Activated naive CD4-positive, alpha-beta T cell (primary cell): ENCODE results near the gene KCNJ18.
"Not testable (repeated sequence)": the region's sequence is repeated elsewhere in the genome, so short reads cannot be mapped to it uniquely, and the experiment has no call there.

Experiments
- DNase-seq, 4 experiments: peaks; one replicate each; lab custom pipeline; 2025; lab: John Stamatoyannopoulos, UW

The KCNJ18 gene

DNA sequence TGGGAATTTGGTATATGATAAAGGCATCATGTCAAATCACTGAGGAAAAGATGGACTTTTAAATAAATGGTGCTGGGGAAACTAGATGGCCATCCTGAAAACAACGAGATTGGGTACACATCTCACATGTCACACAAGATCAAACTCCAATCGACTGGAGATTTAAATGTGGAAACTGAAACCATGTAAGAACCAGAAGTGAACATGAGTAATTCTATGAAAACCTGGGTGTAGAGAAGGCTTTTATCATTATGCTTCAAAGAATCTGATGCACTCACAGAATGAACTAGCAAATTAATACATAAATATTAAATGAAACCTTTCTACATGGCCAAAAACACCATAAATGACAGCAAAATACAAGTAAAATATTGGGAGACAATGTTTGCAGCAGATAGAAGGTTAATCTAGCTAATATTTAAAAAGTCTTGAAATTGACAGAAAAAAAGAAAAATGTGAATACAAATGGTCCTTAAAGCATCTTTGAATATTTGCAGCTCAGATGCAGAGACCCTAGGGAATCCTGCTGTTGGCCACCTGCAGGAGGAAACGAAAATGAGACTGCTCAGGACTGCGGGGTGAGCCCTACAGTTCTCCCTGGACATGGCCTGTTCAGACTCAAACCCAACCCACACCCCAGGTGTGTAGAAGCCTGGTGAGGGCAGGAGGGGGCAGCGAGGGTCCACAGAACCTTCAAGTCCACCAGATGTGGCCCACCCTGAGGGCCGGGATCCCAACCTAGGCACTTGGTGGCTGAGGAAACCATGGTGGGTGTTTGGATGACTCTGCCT is 32.1 kb downstream of the KCNJ18 start:
- not testable (repeated sequence) for DNase-seq

DNA sequence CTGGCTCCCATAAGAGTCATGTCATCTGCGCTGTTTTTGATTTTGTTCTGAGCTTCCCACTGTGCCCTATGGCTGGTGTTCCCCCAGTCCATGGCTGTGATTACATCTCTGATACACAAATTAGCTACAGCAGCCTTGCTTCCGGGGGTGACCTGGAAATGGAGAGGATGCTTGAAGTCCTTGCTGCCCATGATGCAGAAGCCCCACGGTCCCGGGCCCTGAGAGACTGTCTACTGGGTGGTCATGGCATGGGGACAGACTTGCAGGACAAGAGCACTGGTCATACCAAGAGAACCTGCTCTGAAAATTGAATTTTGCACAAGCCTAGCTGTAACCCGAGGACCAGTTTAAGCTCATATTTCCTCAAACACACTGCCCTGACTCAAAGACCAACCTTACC is 38.8 kb downstream of the KCNJ18 start:
- DNase-seq = not testable (repeated sequence)

DNA sequence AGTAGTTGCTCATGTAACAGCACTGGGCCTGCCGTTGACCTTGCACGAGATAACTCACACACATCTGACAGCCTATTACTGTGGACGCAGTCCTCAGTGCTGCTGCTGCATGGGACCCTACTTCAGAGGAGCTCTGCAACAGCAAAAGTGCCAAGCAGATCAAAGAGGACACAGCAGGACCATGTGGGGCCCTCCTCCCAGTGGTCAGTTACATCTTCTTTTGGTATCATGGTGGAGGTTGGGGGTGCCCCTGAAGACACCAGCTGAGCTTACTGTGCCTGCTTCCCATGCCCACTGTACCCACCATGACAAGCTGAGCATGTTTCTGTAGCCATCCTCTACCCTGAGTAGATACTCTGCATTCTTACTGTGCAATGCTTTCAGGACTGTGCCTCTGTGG is 41.6 kb downstream of the KCNJ18 start:
- not testable (repeated sequence) for DNase-seq

DNA sequence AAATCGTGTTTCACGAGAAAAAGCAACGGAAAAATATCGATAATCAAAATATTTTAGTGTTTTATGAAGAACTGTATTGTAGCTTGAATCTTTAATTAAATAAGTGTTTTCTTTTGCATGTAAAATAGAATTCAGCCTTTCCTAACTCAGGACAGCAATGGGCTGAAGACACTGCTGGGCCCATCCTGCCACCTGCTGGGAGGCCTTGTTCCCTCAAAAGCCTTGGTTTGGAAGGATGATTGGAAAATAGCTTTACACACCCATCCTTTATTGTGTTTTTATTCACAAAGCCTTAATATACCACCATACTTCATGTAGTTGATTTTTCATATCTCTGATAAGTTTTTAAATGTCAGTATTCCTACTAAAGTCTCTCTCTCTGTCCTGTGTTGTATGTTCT is 43.5 kb downstream of the KCNJ18 start:
- DNase-seq = not testable (repeated sequence)

DNA sequence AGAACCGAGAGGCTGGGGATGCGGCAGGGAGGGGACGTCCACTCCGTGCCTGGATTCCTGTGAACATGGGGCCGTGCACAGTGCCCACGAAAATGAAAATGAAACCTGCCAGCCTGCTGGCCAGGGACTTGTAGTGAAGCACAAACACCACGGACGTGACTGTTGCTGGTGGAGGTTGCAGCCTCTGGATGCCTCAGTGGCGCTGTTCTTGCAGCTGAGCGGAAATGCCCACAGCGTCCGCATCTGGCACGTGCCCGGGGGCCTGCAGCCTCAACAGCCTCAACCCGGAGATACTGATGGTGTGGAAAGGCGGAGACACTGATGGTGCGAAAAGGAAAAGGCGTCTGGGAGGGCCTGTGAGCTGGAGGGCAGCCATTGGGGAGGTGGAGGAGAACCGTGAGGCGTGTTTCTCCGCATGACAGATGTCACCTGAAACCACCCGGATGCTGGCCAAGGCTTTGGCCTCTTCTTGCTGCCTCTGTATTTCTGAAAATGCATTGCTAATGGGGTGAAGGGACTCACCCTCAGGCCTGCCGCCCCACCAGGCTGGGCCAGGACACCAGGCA is 44.8 kb downstream of the KCNJ18 start:
- not testable (repeated sequence) for DNase-seq

DNA sequence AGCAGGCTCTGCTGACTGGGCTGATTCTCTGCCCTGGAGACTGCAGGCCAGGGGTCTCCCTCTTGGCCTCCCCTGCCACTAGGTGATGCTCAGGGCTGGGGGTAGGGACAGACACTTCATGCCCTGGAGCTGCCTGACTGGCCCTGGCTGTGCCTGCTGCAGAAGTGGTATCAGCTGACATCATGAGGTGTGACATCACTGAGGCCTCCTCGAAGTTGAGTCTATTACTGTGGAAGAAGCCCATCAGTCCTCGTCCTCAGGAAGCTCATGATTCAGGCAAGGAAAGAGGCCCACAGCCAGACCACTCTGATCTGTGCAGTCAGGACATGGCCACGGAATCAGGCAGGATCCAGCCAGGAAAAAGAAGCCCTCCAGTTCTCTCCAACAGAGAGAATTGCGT is 45.9 kb downstream of the KCNJ18 start:
- DNase-seq = not testable (repeated sequence)

DNA sequence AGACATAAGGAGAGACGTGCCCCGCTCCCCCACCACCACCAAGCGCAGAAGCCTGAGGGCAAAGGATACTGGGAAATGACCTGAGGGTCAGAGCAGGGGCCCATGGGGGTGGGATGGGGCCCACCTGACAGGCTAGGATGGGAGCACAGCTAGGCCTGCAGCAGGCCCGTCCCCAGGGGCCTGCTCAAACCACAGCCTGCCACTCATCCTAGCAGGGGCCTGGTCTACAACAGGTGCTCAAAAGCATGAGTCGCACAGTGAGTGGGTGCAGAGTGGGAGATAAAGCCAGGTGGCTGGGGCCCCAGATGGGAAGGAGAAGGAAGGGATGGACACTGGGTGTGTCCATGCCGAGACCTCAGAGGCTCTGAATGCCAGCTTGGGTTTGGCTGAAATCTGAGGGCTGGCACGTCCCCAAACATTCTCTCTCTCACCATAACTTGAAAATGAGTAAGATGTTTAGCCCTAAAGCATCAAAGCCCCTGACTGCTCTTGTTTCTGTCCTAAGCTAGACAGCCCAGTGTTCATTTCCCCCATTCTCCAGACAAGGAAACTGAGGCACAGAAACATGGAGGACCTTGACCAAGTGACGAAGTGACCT is 46.7 kb downstream of the KCNJ18 start:
- not testable (repeated sequence) for DNase-seq

DNA sequence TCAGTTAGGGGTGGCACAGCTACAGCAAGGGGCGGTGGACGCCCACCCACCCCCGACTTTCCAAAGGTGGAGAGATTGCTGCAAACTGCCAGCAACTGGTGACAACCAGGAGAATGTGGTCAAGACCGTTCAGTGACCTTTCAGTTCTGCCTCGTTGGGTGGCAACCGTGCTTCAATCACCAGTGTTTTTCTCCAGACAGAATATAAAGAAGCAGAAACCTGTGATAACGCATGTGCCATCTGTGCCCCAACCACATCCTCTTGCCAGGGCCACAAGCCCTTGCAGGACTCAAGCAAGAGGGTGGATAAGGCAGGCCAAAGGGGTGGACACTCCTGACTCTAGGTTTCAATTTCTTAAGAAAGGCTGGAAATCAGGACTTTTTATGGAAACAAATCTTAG is 47.2 kb downstream of the KCNJ18 start:
- not testable (repeated sequence) for DNase-seq

DNA sequence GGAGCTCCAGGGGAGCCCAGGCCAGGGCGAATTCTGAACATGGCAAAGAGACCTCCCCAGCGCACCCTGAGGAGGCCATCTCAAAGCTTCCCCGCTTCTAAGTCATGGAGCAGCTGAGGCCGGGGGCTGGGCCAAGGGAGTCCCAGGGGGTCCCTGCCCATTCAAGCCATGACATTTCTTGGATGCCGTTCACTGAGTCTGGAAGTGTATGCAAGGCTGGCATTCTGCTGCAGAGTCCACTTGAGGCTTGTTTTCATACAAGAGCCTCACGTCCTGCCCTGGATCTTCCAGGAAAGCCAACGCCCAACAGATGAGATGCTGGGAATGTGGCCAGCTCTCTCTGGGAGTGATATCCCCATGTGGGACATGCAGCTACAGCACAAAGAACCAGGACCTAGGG is 48.5 kb downstream of the KCNJ18 start:
- DNase-seq = not testable (repeated sequence)

DNA sequence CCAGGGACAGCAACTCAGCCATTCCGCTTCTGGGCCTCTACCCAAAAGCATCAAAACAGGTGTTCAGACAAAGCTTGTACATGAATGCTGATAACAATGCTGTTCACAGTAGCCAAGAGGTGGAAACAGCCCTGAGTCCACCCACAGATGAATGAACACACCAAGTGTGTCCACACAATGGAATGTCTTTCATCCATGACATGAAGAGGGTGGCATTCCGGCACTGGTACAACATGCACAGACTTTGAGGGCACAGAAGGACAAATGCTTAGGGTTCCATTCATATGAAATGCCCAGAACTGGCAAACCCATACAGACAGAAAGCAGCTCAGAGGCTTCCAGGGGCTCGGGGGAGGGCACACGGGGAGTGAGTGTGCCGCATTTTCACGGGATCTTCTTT is 49.2 kb downstream of the KCNJ18 start:
- not testable (repeated sequence) for DNase-seq

DNA sequence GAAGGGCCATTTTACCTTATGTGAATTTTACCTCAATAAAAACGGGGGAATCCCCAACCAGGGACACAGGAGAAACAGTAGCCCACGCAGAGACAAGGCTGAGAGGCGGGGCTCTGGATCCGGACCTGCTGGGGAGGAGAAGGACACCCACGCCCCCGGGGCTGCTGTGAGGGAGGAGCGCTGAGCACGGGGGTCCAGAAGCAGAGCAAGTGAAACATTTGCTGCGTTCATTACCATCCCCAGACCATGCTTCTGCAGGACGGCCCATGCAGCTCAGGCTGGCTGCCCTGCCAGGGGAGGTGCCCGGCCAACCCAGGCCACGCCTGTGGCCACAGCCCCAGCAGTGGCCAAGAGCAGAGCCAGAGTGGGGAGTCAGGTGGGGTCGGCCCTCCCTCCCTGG is 50.0 kb downstream of the KCNJ18 start:
- DNase-seq = no peak

DNA sequence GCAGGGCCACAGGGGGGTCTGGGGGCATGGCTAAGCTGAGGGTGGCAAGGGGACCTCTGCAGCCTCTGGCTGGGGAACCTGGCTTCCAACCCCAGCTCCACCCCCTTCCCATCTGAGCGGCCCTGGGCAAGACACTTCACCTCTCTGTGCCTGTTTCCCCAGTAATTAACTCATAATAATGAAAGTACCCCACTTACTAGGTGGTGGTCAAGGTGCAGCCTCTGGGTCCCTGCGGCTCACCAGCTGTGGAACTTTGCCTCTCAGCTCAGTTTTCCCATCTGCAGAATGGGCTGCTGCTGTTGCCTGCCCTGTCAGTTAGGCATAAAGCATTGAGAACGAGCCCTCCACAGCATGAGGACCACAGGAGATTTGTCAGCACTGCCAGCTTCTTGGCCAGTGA is 51.8 kb downstream of the KCNJ18 start:
- DNase-seq = not testable (repeated sequence)

DNA sequence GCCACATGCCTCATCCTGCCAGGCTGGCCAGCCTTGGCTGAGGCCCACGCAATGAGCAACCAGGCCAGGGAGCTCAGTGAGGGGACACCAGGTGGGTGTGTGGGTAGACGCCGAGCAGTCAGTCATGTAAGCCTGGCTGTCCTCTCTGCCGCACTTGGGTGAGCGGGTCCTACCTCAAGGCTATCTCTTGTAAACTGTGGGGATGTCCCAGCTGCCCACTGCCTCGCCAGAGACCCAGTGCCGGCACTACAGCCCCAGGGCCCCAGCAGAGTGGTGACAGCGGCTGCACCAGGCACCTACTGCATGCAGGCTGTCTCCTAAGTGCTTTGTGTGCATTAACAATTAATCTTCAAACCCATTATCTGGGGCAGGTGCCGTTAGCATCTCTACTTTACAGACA is 52.3 kb downstream of the KCNJ18 start:
- not testable (repeated sequence) for DNase-seq

DNA sequence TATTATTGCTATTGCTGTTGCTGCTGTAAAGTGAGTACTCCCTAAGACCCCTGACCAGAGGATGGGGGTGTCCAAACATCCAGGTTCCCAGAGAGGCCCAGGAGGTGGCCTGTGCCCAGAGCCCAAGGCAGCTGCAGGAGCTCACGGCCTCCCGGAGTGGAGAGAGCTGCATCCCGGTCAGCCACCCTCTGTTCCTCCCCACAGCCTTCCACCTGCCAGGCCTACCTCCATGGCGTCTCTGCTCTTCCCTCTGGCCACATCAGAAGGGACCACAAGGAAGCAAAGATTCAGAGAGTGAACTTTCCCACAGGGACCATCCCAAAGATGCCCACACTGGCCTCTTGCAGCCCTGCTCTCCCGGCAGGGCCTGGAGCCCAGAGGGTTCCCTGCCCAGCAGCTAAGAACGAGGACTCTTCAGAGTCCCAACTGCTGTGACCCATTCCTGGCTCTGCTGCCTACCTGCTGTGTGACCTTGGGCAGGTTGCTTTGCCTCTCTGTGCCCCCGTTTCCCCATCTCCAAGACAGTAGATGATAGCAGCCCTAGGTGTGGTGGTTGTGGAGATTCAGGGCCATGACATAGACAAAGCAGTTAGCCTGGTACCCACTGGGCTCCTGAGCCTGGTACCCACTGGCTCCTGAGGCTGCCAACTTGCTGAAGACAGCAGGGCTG is 53.2 kb downstream of the KCNJ18 start:
- not testable (repeated sequence) for DNase-seq

DNA sequence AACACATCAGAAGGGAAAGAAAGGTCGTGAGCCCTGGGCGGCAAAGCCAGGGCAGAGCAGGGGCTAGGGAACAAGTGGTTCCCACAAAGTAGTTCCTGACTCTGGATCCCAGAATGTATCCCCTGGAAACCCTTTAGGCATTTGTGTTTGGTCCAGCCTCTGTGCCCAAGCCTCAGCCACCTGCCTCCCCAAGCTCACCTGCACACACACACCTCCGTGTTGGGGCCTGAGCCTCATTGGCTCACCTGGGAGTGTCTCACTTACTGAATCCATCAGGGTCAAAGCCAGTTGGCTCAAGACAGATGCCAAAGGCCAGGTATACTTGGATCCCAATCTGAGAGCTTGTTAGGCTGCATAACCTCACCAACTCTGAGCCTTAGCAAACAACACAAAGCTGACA is 54.1 kb downstream of the KCNJ18 start:
- not testable (repeated sequence) for DNase-seq

DNA sequence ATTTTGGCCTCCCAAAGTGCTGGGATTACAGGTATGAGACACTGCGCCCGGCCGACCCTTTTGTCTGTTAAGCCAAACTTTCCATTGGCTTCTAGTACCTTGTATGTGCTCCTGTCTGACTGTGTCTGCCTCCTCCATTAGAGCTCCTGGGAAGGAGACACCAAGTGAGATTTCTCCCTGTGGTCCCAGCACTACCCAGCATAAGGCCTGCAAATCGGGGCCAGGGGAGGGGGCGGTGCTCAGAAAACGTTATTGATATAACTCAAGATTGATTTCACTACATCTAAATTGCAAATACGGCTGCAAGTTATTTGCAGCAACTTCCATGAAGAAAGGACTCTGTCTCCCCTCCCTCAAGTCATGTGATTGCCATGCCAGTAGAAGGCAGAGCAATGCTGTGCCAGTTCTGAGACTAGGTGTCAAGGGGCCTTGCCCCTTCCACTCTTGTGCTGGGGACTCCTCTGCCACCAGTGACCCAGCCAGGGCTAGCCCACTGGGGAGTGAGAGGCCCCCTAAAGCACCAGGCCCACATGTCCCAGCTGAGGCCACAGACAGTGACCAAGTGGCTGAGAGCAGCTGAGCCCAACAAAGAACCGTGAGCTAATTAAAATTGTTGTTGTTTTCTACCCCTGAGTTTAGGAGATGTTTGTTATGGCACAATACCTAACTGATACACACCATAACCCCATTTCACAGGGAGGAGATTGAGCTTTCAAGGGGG is 55.0 kb downstream of the KCNJ18 start:
- not testable (repeated sequence) for DNase-seq

DNA sequence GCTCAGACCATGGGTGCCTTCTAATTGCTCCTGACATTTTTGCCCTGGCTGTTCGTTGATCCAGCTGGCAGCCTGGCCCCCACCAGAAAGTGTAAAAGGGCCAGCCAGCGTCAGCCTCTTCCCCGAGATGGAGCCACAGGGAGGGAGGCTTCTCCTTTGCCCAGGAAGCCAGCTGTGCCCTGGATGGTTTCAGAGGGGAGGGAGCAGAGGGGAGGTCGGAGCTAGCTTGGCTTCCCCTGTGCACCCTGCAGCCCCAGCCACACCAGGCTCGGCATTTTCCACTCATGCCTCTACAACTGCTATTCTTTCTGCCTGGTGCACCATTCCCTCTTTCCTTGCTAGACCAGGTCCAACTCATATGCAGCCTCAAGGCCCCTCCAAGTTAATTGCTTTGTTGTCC is 56.4 kb downstream of the KCNJ18 start:
- DNase-seq = not testable (repeated sequence)

DNA sequence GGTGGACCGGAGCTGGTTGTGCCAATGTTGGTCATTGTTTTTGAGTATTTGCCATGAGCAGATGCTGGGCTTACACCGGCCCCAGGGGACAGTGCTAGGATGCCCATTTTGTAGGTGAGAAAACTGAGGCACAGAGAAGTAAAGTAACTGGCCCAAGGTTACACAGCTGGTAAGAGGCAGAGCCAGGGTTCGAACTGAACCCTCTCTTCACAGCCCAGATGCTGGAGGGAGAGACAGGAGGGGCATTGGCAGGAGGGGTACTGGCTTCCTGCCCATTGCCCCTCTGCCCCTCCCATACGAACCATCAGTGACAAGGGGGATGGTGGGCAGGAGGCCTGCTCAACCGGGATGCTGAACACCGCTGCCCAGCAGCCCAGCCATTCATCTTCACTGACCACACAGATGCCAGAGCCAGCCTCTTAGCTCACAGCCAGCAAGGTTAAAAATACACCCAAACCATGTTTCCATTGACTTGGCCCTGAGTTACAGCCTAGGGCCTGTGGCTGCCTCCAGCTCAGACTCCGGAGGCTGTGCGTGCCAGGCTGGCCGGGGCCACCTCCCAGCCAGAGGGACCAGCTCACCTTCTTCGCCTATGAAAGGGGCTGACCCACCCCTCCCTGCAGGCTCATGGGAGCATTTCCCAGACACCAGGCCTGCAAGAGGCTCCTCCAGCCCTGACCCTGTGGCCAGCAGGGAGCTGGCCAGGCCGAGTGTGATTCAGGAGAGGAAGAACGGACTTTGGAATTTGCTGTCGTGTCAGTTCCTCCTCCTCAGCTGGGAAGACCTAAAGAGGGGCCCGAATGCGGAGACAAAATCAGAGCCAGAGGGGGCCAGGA is 57.6 kb downstream of the KCNJ18 start:
- DNase-seq = not testable (repeated sequence)

DNA sequence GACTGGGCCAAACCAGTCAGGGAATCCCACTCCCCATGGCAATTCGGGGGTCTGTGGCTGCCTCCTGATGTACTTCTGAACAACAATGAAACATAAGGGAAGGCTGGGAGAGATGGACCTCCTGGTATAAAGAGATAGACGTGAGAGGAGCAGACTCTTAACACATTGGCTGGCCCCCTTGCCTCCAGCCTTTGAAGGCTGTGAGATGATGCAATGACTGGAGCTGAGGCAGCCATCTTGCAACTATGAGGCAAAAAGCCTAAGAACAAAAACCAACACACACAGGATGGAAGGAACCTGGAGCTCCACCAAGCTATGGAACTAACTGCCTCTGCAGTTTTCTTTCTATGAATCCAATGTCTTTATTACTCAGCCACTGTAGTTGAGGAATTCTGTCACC is 58.8 kb downstream of the KCNJ18 start:
- DNase-seq = not testable (repeated sequence)
